NCI-H748 (cell line): ENCODE data around the gene PTPN4.
"Not testable (repeated sequence)": the region's sequence is repeated elsewhere in the genome, so short reads cannot be mapped to it uniquely, and the experiment has no call there.

Source experiments
- DNase-seq: peaks from one replicate; lab custom pipeline; 2025; ENCODE audit not compliant: unreplicated experiment; lab: John Stamatoyannopoulos, UW

Gene PTPN4

DNA sequence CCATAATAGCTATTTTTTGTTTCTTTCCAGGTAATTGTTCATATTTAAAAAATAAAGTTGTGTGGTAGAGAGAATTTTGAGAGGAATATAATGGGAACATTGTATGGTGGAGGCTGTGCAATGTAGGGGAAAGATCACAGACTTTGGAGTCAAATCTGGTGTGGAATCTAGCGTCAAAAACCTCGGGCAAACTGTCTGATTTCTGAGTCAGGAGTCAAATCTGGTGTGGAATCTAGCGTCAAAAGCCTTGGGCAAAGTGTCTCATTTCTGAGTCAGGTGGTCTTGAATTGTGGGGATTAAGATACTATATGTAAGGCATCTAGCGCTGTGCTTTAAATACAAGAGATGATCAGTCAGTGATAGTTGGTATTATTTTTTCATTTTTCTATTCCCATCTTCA, 5.1 kb downstream of the PTPN4 start:
- DNase-seq, result no peak

DNA sequence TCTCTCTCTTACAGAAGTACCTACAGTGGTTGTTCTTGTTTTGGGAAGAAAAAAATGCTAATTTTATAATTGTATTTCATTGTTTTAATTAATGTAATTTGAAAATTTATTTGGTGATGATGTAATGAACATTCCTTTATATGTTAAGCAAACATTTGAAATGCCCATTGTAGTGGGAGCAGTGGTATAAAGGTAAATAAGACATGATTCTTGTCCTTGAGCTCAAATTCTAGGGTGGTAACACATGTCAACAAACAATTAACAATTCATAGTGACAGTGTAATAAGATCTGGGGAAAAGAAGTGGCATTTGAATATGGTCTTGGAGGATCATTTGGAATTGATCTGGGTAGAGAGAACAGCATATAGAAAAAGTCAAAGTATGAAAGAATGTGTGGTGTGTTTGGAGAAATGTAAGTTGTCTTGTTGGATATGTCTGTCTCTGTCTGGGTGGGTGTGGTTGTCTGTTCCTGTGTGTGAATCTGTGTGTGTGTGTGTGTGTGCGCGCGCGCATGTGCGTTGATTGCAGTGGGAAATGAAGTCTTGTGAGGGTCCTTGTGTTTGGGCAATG, 5.8 kb downstream of the PTPN4 start:
- DNase-seq, result no peak

DNA sequence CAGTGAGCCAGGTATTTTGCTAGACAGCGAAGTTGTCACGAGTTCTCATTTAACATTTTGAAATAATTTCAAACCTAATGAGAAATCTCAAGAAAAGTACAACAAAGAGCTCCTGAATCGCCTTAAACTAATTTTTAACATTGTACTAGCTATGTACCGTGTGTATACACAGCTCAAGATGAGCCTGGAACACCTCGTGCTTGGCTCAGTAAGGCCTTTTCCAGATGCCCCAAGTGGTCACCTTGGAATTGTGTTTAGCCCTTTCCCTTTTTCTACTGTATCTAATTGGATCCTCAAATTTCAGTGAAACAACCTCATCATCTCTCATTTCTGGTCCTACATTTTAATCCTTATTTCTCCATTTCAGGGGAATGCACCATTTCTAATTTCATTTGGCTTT, 7.2 kb downstream of the PTPN4 start:
- DNase-seq, result no peak

DNA sequence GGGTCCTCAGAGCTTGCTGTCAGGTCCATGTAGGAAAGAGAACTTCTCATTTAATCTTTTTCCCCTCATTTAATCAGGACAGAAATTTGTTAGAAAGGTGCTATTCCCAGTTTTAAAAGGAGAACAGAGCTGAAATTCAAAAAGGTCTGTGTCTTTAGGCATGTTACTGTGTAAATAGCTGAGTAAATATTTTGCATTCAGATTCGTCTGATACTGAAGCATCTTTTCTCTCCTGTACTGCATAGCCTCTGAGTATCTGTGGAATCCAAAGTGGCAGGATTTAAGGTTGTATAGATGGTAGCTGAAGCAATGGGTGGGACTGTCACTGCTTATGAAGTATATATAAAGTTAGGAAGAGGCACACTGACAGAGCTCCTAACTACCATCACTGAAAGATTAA, 9.0 kb downstream of the PTPN4 start:
- DNase-seq, result no peak

DNA sequence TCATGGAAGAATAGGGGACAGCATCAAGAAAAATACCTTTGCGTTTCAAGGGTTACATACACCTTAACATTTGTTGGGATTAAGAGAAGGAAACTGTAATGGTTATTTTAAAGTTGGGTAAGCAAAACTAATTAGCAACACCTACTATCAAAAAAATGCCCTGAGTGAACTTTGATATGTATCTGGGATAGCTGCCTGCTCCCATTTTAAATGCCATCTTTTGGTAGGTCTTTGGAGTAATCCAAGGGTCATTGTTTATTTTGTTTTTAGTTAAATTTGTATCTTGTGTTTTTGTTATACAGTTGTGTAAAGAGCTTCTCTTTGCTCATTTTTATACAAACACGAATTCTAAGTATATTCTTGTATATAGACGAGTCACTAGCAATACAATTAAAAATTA, 9.9 kb downstream of the PTPN4 start:
- no peak for DNase-seq

DNA sequence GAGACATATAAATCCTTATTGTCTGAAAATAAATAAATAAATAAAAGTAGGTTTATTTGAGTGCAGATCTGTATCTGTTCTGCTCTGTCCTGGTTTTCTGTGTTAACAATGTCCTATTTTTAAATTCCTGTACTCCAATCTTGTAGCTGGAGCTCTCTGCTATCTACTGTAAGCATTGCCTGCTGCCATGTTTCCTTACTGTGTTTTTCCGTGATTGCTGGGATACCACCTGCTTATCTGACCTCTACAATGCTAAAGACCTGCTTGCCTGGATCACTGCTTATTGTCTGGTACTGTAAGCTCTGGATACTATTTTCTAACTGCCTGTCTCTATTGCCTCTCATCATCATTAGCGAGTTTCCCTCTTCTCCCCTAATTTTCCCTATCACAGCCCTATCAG, 11.6 kb downstream of the PTPN4 start:
- no peak for DNase-seq

DNA sequence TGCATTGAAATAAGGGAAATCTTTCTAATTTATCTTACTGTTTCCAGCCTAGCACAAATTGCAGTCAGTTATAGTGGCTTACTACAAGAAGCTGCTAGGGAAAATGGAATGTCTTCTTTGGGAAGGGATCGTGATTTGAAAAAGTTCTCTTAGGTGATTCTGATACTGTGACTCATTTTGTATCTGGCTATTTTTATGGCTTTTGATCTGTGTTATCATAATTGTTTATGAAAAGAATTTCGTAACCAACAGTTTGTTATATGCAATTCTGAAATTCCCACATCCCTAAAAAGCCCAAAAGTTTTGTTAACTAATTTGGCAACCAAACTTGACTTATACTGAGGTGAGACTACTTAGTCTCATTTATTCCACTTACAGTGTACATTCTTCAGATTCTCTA, 12.4 kb downstream of the PTPN4 start:
- no peak for DNase-seq

DNA sequence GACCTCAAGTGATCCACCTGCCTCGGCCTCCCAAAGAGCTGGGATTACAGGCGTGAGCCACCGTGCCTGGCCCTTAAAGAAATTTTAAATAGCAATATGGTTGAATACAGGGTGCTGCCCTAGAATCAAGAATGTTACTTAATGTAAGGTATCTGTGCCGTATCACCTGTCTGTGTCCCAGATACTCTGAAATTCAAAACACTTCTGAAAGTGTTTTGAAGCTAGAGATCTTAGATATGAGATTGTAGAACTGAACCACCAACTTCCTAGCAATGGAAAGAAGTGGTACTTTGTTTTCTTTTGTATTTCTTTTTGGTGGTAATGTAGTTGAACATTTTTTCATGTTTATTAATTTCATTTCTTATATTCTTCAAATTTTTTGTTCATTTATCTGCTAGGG, 13.0 kb downstream of the PTPN4 start:
- DNase-seq, result no peak

DNA sequence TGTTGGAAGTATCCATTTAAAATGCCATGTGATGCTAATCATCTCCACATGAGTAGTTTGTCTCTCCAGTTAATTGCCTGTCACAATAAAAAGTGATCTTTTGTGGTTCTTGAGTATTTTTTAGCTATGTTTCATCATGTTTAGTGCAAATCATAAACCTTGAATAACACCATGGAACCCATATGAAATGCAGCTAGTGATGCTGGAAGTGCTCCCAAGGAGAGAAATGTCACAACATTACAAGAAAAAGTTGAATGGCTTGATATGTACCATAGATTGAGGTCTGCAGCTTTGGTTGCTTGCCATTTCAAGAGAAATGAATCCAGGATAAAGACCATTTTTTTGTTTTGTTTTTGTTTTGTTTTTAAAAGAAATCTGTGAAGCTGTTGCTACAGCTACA, 14.3 kb downstream of the PTPN4 start:
- DNase-seq, result no peak

DNA sequence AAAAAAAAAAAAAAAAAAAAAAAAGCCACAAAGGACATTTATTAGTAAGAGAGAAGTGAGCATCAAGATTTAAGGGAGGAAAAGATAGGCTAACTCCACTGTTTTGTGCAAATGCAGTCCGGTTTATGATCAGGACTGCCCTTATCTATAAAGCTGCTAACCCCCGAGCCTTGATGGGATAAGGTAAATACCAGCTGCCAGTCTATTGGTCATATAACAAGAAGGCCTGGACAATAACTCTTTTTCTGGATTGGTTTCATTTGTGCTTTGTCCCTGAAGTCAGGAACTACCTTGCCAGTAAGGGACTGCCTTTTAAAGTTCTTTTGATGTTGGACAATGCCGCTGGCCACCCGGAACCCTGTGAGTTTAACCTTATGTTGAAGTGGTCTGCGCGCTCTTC, 15.4 kb downstream of the PTPN4 start:
- DNase-seq, result no peak

DNA sequence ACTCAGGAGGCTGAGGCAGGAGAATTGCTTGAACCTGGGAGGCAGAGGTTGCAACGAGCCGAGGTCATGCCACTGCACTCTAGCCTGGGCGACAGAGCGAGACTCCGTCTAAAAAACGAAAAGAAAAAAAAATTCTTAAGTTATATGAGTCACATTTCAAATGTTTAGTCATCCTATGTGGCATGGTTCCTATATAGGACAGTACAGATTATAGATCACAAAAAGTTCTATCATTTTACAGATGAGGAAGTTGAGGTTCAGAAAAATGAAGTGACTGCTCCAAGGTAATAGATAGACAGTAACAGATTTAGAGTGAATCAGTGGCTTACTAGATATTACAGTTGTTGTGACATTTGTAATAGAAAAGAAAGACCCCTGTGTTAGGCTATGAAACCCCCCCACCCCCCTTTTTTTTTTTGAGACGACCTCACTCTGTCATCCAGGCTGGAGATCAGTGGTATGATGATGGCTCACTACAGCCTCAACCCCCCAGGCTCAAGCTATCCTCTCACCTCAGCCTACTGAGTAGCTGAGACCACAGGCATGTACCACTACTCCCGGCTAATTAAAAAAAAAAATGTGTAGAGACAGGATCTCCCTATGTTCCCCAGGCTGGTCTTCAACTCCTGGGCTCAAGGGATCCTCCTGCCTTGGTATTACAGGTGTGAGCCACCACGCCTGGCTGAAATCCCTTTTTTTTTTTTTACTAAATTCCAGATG, 22.7 kb downstream of the PTPN4 start:
- no peak for DNase-seq

DNA sequence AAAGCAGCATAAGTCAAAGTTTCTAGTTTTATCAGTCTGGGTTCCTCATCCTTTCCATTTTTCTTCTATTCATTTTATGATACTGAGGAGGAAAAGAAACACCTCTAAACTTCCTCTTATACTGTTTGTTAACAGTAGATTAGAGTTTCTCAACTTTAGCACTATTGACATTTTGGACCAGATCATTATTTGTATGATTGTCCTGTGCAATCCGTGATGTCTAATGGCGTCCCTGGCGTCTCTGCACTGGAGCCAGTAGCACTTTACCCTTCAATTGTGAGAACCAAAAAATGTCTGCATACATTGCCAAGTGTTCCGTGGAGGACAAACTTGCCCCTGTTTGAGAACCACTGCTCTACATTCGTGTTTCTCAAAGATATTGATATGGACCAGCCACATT, 25.2 kb downstream of the PTPN4 start:
- no peak for DNase-seq

DNA sequence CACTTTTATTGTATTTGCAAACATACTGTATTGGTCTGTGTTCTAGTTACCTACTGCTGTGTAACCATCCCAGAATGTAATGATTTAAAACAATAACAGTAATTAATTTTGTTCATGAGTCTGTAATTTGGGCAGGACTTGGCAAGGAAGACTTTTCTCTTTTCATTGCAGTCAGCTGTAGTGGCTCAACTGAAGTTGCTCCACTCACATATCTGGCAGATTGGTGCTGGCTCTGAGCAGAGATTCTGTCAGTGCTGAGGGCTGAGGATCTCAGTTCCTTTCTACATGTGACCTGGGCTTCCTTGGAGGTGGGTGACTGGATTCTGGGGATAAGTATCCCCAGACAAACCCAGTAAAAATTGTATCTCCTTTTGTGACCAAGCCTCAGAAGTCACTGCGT, 26.6 kb downstream of the PTPN4 start:
- no peak for DNase-seq

DNA sequence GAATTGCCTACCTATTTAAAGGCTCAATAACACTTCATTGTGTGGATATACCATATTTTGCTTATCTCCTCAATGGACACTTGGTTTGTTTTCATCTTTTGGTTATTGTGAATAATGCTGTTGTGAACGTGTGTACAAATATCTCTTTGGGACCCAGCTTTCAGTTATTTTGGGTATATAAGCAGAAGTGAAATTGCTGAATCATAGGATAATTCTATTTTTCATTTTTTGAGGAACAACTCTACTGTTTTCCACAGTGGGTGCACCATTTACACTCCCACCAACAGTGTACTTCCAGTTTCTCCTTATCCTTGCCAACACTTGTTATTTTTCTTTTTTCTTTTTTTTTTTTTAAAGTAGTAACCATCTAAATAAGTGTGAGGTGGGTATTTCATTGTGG, 29.0 kb downstream of the PTPN4 start:
- DNase-seq, result no peak

DNA sequence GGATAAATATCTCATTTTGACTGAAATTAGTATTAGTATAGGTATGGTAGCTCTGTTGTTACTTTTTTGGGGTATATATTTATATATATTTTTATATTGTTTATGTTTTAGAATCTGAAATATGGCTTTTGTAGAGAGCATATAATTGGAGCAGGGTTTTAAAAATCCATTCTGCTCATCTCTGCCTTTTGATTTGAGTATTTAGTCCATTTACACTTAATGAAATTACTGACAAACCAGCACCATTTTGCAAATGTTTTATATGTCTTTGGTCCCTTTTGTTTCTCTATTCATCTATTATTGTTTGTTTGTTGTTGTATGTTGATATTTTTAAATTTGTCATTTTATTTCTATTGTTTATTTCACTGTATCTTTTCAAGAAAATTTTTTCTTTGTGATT, 30.7 kb downstream of the PTPN4 start:
- DNase-seq, result no peak

DNA sequence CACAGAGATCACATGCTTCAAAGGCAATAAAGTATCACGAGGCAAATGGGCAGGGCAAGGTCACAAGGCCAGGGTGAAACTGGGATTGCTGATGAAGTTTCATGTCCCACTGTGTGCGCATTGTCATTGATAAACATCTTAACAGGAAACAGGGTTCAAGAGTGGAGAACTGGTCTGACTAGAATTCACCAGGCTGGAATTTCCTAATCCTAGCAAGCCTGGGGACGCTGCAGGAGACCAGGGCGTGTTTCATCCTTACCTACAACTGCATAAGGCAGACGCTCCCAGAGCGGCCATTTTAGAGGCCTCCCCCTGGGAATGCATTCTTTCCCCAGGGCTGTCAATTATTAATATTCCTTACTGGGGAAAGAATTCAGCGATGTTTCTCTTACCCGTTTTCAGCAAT, 33.2 kb downstream of the PTPN4 start:
- no peak for DNase-seq

DNA sequence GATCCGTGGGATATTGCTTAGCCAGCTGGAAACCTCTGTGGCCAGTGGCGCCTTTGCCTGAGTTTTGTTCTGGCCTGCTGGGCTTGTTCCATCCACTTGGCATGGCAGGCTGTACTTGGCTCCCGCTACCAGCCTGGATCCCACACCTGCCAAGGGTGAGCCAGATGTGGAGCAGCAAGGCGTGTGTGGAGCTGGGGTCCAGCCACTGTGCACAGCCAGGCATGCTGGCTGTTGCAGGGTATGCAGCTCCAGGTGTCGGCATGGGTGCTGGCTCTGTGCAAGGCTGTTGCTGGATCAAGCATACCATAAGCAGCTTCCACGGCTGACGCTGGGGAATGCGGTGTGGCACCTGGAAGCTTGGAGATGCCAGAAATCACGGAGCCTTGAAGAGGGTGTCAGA, 34.5 kb downstream of the PTPN4 start:
- no peak for DNase-seq

DNA sequence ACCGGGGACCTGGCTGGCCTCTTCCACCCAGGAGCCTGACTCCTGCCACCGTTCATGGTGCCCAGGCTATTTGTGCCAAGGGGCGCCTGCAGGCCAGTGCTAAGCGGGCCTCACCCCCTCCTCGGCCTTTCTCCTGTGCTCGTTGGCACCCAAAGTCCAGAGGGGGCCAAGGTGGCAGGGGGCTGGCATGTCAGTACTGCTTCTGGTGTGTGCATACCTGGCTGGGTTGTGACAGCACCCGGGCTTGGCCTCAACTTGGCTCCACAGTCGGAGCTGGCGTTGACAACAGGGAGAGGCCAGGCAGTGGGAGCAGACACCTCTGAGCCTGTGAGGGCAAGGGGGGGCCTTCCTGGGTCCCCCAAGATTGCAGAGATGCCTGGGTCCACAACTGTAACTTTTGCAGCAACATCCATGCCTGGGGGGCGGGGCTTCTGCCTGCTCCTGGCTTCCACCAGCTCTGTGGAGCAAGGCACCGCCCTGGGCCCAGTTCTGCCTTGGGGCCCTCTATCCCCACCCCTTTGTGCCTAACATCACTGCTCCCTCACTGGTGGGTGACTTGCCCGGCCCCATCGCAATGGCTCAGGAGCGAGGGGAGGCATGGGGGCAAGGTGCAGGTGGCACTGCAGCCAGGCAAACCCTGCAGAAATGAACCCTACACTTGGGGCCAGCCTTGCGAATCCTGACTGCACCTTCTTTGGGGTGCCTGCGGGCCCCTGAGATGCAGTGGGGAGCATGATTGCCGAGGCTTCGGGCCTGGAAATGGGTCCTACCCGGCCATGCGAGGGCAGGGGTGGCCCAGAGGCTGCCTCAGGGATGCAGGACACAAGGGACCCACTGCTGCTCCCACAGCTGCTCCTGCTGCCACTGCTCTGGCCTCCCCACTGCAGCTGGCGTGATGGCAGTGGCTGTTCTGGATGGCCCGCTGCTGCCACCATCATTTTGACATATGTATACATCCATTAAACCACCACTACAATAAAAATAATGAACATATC, 35.9 kb downstream of the PTPN4 start:
- no peak for DNase-seq

DNA sequence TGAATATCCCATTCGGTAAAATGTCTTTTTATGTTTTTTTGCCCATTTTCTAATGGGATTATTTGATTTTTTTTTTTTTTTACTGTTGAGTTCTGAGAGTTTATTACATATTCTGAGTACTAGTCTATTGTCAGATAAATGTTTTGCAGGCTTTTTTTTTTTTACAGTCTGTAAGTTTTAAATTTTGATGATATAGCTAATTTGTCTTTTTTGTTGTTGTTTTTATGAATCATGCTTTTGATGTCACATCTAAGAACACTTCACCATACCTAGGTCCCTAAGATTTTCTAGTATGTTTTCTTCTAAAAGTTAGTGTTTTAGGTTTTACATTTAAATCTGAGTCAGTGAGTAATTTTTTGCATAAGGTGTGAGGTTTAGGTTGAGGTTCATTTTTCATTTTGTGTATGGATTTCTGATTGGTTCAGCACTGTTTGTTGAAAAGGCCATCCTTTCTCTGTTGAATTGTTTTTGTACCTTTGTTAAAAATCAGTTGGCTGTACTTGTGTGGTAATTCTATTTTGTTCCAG, 40.7 kb downstream of the PTPN4 start:
- DNase-seq, result no peak

DNA sequence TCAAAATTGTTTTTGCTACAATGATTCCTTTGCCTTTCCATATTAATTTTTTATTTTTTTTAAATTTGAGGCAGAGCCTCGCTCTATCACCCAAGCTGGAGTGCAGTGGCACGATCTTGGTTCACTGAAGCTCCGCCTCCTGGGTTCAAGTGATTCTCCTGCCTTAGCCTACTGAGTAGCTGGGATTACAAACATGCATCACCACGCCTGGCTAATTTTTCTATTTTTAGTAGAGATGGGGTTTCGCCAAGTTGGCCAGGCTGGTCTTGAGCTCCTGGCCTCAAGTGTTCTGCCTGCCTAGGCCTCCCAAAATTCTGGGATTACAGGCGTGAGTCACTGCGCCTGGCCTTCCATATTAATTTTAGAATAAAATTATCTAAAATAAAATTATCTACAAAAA, 41.3 kb downstream of the PTPN4 start:
- no peak for DNase-seq

DNA sequence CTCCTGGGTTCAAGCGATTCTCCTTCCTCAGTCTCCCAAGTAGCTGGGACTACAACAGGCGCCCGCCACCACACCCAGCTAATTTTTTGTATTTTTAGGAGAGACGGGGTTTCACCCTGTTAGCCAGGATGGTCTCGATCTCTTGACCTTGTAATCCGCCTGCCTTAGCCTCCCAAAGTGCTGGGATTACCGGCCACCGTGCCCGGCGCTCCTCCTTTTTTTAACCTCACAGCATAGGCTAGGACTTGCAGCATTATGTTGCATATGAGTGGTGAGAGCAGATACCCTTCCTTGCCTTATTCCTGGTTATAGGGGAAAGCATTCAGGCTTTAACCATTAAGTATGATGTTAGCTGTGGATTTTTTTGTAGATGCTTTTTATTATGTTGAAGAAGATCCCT, 42.3 kb downstream of the PTPN4 start:
- not testable (repeated sequence) for DNase-seq

DNA sequence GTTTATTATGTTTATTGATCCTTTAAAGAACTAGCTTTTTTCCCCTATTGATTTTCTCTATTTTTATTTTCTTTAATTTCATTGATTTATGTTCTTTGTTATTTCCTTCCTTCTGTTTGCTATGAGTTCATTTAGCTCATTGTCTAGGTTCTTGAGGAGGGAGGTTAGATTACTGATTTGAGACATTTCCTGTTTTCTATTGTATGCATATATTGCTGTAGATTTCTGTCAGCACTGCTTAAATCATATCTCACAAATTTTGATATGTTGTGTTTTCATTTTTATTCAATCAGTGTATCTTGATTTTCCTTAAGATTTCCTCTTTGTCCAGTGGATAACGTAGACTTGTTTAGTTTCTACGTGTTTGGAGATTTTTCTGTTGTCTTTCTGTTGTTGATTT, 43.4 kb downstream of the PTPN4 start:
- DNase-seq, result no peak
